Measurements from ENCODE around the gene GFOD1.

DNA sequence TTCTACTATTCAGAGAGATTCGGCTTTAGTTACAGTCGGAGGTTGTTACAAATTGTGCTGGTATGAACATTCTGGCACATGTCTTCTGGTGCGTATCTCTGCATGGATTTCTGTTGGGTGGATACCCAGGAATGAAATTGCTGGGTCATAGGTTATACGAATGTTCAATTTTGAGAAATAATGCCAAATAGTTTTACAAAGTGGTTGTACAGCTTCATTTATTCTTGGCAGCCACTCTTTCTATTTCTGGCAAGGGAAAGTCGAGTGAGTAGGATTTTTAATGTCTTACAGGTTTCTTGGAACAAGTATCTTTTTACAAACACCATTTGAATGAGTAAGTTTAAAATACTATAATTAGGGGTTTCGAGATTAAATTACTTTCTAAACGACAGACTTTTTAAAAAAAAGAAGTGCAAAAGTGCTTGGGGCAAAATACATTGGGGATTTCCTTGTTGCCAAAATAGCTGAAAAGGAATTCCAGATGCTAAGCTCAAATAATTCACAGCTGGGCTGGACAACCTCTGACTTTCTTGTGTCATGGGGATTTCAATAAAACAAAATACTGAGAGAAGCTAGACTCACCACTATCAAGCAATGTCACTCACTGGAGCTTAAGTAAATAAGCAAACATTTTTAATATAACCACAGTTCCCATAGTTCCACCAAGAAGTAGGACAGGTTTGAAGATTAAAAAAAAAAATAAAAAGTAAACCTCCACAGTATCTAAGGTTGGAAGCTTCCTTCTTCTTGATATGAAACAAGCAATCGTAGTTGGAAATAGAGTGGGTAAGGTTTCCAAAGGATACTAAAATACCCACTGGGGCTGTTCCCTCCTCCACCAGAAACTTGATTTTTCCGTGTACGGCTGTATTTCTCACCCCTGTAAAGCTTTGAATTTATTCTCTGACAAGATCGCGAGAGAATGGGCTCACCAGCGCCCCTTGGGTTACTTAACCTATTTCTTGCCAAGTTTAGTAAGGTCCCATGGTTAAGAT, 21.6 kb upstream of the GFOD1 start:
- no peak for TF ChIP-seq POLR2A (IDR thresholded peaks at IDR 0.05)
- TF ChIP-seq, protein P1, sequence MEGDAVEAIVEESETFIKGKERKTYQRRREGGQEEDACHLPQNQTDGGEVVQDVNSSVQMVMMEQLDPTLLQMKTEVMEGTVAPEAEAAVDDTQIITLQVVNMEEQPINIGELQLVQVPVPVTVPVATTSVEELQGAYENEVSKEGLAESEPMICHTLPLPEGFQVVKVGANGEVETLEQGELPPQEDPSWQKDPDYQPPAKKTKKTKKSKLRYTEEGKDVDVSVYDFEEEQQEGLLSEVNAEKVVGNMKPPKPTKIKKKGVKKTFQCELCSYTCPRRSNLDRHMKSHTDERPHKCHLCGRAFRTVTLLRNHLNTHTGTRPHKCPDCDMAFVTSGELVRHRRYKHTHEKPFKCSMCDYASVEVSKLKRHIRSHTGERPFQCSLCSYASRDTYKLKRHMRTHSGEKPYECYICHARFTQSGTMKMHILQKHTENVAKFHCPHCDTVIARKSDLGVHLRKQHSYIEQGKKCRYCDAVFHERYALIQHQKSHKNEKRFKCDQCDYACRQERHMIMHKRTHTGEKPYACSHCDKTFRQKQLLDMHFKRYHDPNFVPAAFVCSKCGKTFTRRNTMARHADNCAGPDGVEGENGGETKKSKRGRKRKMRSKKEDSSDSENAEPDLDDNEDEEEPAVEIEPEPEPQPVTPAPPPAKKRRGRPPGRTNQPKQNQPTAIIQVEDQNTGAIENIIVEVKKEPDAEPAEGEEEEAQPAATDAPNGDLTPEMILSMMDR (IDR thresholded peaks at IDR 0.05): no peak

Data from ovary (tissue), 3 donors.